ENCODE measurements around the gene TIMMDC1.
A peak's percentile ranks its signal among the peaks of the same experiment; 100 is the strongest.
"Not testable (repeated sequence)": the region's sequence is repeated elsewhere in the genome, so short reads cannot be mapped to it uniquely, and the experiment has no call there.

TIMMDC1 gene

DNA sequence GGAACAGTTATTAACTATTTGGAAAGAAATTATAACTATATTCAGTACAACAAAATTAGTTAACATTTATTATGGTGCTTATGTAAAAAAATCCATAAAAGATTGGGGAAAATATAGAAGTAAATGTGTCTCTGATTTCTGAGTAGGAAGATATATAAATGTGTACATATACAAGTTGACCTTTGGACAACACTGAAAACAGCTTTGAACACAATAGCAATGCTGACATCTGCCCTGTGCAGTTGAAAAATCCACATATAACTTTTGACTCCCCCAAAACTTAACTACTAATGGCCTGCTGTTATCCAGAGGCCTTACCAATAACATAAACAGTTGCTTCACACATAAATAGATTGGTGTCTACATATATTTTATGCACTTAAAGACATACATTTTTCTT is 12.3 kb downstream of the TIMMDC1 start:
- no peak for DNase-seq (ENCODE audit: low read depth)

GRCh38 chr3:119514637-119515036 is 16.3 kb downstream of the TIMMDC1 start:
- DNase-seq (ENCODE audit: low read depth), result no peak

- DNase-seq (ENCODE audit: low read depth), result no peak
These were observed 18.8 kb downstream of the TIMMDC1 start for GRCh38 chr3:119517112-119517511.

GRCh38 chr3:119518026-119518425 is 19.7 kb downstream of the TIMMDC1 start:
- no peak for DNase-seq (ENCODE audit: low read depth)

GRCh38 chr3:119524931-119525662 is 26.8 kb downstream of the TIMMDC1 start:
- peak; percentile 30 for DNase-seq (ENCODE audit: low read depth)

DNA sequence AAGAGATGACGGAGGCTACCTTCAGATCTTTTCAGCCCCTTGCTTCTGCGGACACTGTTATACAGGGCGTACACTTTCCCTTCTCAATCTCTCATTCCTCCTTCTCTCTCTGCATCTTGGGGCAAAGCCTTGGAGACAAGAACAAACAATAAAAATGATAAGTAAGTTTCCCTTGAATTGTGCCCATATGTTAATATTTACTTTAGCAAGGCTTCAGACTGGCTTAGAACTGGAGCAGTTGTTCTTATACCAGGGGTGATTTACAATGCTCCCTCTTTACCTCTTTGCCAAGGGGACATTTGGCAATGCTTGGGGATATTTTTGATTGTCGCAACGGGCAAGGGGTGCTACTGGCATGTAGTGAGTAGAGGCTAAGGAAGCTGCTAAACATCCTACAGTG is 29.4 kb downstream of the TIMMDC1 start:
- no peak for DNase-seq (ENCODE audit: low read depth)

- DNase-seq (ENCODE audit: low read depth), result peak; percentile 81
These were observed 31.5 kb downstream of the TIMMDC1 start for GRCh38 chr3:119529883-119530282.

DNA sequence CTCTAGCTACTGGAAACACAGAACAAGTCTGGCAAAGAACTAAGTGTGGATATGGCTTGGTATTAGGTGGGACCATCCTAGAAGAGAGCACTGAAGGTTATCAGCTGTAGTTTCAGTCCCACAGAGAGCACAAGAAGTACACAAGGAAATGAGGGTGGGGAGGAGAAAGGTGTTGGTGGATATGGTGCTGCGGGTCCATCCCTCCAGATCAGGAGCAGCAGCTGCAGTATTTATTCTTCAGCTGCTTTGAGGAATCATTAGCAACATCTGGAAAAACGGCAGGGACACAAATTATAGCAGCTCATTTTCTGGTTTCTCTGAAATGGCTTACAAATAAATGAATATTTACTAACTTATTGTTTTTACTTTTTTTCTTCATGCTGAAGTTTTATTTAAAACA is 32.1 kb downstream of the TIMMDC1 start:
- no peak for DNase-seq (ENCODE audit: low read depth)

GRCh38 chr3:119531151-119531550 is 32.8 kb downstream of the TIMMDC1 start:
- no peak for DNase-seq (ENCODE audit: low read depth)

GRCh38 chr3:119534296-119534695 is 35.9 kb downstream of the TIMMDC1 start:
- no peak for DNase-seq (ENCODE audit: low read depth)

DNA sequence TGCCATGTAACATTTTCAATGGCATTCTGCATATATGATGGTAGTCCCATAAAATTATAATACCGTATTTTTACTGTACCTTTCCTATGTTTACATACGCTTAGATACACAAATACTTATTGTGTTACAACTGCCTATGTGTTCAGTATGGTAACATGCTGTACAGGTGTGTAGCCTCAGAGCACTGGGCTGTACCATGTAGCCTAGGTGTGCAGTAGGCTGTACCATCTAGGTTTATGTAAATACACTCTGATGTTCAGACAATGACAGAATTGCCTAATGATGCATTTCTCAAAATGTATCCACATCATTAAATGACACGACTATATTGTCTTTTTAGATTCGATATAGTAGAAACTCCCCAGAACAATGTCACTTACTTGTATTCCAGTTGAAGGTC is 38.4 kb downstream of the TIMMDC1 start:
- no peak for DNase-seq (ENCODE audit: low read depth)

- no peak for DNase-seq (ENCODE audit: low read depth)
These were observed 40.4 kb downstream of the TIMMDC1 start for GRCh38 chr3:119538772-119539171.

DNA sequence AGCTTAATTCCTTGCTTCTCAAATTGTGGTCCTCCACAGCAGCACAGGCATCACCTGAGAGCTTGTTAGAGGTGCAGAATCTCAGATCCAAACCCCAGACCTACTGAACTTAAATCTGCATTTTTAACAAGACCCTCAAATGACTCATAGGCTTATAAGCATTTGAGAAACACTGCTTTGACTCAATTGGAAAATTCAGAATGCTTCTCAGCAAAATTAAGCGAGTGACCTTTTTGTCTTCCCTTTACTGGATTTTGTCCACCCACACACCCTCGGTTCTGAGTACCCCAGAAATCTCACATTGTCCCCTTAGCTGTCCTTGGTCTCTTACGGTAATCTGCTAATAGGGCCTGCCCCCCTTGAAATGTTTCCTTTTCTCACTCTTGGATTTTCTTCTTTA is 43.2 kb downstream of the TIMMDC1 start:
- no peak for DNase-seq (ENCODE audit: low read depth)

GRCh38 chr3:119542168-119542767 is 43.9 kb downstream of the TIMMDC1 start:
- no peak for DNase-seq (ENCODE audit: low read depth)

- DNase-seq (ENCODE audit: low read depth), result no peak
These were observed 44.8 kb downstream of the TIMMDC1 start for GRCh38 chr3:119543147-119543546.

DNA sequence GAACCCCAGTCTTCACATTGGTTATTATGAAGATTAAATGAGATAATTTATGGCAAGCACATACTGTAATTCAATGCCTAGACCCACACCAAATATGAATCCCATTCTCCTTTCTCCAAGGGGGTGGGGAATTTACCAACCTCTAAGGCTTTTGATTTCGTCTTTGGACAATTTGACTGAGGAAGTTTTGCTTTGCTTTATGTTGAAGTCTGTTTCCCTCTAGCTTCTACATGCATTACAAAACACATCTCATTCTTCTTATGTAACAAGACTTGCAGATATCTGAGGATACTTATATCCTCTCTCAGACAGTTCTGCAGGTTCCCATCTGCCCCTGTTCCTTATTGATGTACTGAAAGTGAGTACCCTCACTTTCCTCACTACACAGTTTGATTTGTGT is 48.9 kb downstream of the TIMMDC1 start:
- DNase-seq (ENCODE audit: low read depth), result no peak

GRCh38 chr3:119548341-119548740 is 50.0 kb downstream of the TIMMDC1 start:
- DNase-seq (ENCODE audit: low read depth), result no peak

DNA sequence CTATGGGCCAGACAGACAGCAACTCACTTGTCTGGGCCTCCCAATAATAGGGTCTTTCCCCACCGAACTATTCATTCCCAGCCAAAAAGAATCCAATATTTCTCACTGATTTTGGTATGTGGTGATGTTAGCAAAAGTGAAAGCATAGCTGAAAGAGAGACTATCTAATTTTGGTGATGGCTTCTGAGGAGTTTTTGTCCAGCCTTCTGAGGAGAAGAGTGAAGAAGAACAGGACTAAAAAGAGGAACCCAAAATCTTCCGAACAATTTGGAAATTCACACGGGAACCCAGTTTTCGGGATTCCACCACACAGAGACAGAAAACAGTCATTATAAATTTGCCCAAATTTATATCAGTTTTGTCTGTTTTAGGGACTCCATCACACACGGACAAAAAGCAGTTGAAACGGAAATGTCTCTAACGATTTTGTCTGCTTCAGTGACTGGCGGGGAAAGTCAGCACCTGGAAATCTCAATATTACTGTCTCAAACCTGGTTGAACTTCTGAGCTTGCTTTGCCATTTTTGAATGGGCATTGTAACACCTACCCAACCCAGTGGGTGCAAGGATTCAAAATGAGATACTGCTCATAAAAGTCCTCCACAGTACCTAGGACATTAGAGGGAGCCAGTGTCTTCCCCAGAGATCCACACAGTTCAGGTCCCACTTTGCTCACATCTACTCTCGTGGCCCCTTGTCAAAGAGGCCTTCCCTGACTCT is 52.0 kb downstream of the TIMMDC1 start:
- no peak for DNase-seq (ENCODE audit: low read depth)

GRCh38 chr3:119551598-119551997 is 53.3 kb downstream of the TIMMDC1 start:
- no peak for DNase-seq (ENCODE audit: low read depth)

DNA sequence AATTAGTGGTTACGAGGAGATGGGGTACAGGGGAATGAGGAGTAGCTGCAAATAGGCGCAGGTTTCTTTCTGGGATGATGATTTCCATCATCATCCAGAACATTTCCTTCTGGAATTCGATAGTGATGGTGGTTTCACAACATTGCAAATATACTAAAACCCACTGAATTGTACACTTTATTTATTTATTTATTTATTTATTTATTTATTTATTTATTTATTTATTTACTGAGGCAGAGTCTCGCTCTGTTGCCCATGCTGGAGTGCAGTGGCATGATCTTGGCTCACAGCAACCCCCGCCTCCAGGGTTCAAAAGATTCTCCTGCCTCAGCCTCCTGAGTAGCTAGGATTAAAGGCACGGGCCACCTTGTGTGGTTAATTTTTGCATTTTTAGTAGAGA is 54.6 kb downstream of the TIMMDC1 start:
- not testable (repeated sequence) for DNase-seq (ENCODE audit: low read depth)

DNA sequence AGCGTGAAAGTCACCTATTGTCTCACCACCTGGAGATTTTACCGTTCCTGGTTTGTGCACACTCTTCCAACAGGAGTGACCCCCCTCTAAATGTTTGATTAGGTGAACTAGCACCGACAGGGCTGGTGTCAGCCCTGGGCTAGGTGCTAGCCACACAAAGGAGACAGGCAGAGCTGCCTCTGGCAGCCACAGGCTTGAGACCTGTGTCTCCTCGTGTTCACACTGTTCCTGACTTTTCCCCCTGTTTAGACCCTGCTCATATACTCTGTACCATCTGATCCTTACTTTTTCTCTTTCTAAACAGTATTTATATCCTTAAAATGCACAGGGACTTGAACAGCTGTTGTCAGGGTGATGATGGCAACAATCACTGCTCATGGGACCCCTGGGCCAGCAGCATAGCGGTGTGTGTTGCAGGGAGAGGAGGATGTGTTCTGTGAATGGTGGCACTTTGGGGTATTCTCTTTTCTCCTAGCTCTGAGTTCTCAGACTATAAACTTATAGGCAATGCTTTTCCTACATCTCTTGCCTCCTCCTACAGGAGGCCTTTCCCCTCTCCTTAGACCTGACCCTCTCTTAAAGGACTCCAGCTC is 55.6 kb downstream of the TIMMDC1 start:
- DNase-seq (ENCODE audit: low read depth), result no peak

- DNase-seq (ENCODE audit: low read depth), result no peak
These were observed 57.0 kb downstream of the TIMMDC1 start for GRCh38 chr3:119555309-119555735.

DNA sequence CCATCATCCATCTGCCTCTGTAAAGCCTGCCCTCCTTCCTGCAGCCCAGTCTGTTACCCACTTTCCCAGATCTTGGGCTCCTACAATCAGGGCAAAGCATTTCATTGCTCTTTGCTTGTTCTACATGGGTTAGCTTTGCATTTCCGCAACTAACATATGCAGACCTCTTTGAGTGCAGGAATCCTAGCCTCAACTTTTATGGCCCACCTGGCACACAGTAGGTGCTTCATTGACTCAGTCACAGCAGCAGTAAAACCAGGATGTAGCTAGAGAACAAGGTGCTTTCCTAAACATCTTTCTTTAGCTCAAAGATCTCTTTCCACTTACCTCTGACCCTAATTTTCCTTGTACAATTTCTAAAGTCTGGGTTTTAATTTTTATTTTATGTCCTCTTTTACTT is 57.6 kb downstream of the TIMMDC1 start:
- no peak for DNase-seq (ENCODE audit: low read depth)
